IPS-20b (cell line): ENCODE measurements around the gene ADARB1.

Experiments
- H3K27ac ChIP-seq: one replicate; pipeline ENCODE4 v1.5.1; 2013; ENCODE audit warnings: low read length
- H3K27me3 ChIP-seq: 2 replicates; pipeline ENCODE4 v1.6.1; 2013; ENCODE audit warnings: mild to moderate bottlenecking, low read length, inconsistent platforms; ENCODE audit not compliant: insufficient read depth
- H3K36me3 ChIP-seq: 2 replicates; pipeline ENCODE4 v1.6.1; 2013; ENCODE audit warnings: low read depth, mild to moderate bottlenecking, inconsistent platforms, low read length, moderate library complexity; ENCODE audit not compliant: insufficient read depth
- H3K4me1 ChIP-seq: 2 replicates; pipeline ENCODE4 v1.6.1; 2013; ENCODE audit warnings: mild to moderate bottlenecking, control low read depth, inconsistent platforms, low read length, moderate library complexity; ENCODE audit not compliant: insufficient read depth
- H3K4me3 ChIP-seq: 2 replicates; pipeline ENCODE4 v1.5.1; 2013; ENCODE audit warnings: mild to moderate bottlenecking, low read length, inconsistent platforms
- H3K9ac ChIP-seq: 2 replicates; pipeline ENCODE4 v1.6.1; 2013; ENCODE audit warnings: low read depth, mild to moderate bottlenecking, inconsistent platforms, low read length, moderate library complexity
- H3K9me3 ChIP-seq: 2 replicates; pipeline ENCODE4 v1.6.1; 2013; ENCODE audit warnings: mild to moderate bottlenecking, low read depth, low read length, inconsistent platforms; ENCODE audit not compliant: insufficient read depth

ADARB1 gene

DNA sequence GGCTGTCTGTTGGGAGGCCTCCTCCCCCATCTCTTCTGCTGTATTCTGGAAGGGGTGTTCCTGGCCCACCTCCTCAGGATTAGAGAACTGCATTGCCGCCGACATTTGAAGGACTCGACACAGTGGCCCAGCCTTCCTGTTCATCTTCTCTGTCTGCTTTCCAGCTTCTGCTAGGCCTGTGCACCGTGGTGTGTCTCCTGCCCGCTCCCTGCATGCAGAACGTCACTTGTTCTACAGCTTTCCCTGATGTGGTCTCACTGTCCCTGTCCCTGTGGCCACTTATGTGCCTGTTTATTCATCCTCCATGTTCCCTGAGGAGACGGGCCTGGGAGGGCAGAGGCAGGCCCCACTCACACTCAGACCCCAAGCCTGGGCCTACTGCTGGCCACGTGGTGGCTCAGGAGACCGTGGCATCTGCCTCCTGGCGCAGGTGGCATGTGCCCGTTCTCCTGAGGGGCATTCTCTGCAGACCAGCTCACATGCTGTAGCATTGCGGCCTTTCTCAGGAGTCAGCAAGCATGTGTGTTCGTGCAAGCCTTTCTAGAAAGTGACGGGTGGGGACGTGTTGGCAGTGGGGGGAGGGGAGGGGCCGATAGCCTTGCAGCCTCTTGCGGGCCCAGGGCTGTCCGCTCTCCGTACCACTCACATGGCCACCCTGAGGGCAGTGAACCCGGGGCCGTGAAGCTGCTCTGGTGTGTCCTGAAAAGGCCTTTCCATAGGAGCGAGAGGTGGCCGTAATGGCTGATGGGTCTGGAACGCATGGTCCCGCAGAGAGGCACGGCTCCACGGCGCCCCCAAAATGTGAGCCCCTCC lies 177.5 kb downstream of the ADARB1 start:
- Histone ChIP-seq H3K9me3 (peaks cover 4% of the 10 kb centered on the region; the same call in 1 of the 2 replicates), H3K4me1 (peaks cover 15% of the 10 kb centered on the region; the same call in 1 of the 2 replicates), H3K36me3 (no peaks in the 10 kb centered on the region), H3K9ac (no peak overlapping the region), H3K27ac (no peak overlapping the region), H3K4me3 (no peak overlapping the region), H3K27me3 (no peaks in the 10 kb centered on the region)

- H3K27ac ChIP-seq, result no peak overlapping the region
- peaks cover 4% of the 10 kb centered on the region; the same call in 1 of the 2 replicates for H3K9me3 ChIP-seq
- H3K4me1 ChIP-seq, result peaks cover 15% of the 10 kb centered on the region; the same call in 1 of the 2 replicates
- H3K4me3 ChIP-seq, result no peak overlapping the region
- H3K27me3 ChIP-seq, result no peaks in the 10 kb centered on the region
- no peak overlapping the region for H3K9ac ChIP-seq
- no peaks in the 10 kb centered on the region for H3K36me3 ChIP-seq
These were observed 178.1 kb downstream of the ADARB1 start for GRCh38 chr21:45252448-45252925.

- Histone ChIP-seq H3K27me3 (no peaks in the 10 kb centered on the region), H3K27ac (no peak overlapping the region), H3K9ac (no peak overlapping the region), H3K36me3 (no peaks in the 10 kb centered on the region), H3K4me1 (peaks cover 9% of the 10 kb centered on the region; the same call in 1 of the 2 replicates), H3K9me3 (peaks cover 4% of the 10 kb centered on the region; the same call in 1 of the 2 replicates), H3K4me3 (no peak overlapping the region)
These were observed 178.8 kb downstream of the ADARB1 start for GRCh38 chr21:45253180-45253579.

DNA sequence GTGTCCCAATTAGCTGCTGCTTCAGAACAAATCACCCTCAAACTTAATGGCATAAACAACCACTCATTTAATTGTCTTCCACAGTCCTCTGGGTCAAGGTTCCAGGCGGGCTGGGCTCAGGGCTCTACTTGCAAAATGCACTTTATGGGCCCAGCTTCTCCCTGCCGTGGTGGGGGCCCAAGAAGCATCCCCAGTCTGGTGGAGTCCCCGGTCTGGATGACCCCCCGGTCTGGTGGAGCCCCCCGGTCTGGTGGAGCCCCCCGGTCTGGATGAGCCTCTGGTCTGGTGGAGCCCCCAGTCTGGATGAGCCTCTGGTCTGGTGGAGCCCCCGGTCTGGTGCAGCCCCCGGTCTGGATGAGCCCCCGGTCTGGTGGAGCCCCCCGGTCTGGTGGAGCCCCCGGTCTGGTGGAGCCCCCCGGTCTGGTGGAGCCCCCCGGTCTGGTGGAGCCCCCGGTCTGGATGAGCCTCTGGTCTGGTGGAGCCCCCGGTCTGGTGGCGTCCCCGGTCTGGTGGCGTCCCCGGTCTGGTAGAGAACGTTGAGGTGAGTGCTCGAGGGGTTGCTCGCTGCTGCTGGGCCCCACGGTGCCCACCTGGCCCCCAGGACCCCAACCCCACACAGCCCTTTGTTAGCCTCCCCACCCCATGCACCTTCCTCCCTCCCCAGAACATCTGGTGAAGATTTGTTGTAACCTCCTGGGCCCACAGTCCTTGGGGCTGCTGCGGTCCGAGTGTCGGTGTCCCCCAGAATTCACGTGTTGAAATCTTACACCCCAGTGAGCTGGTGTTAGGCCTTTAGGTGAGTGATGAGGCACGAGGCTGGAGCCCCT lies 179.5 kb downstream of the ADARB1 start:
- H3K27me3 ChIP-seq, result no peaks in the 10 kb centered on the region
- H3K4me1 ChIP-seq, result peaks cover 5% of the 10 kb centered on the region; the same call in 1 of the 2 replicates
- H3K27ac ChIP-seq, result no peak overlapping the region
- H3K9ac ChIP-seq, result no peak overlapping the region
- no peaks in the 10 kb centered on the region for H3K36me3 ChIP-seq
- H3K9me3 ChIP-seq, result peaks cover 4% of the 10 kb centered on the region; the same call in 1 of the 2 replicates
- H3K4me3 ChIP-seq, result no peak overlapping the region

DNA sequence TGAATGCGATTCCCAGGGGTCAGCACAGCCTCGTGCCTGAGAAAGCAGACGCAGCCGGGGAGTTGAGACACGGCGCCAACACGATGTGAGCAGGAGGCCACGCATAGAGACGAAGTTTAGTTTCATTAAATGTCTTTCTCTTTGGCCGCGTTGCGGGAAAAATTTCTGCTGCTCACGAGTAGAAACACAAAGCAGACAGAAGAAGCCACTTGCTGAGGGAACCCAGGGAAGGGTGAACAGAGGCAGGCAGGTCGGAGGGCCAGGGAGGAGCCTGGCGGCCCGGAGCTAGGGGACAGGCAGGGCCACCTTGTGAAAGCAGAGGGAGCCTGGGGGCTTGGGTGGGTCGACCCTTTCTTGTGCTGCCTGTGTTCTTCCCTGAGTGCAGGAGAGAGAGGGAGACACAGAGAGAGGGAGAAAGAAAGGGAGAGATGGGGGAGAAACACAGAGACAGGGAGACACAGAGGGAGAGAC lies 180.1 kb downstream of the ADARB1 start:
- no peak overlapping the region for H3K27ac ChIP-seq
- H3K36me3 ChIP-seq, result no peaks in the 10 kb centered on the region
- H3K4me3 ChIP-seq, result no peak overlapping the region
- no peaks in the 10 kb centered on the region for H3K27me3 ChIP-seq
- peaks cover 4% of the 10 kb centered on the region; the same call in 1 of the 2 replicates for H3K9me3 ChIP-seq
- no peak overlapping the region for H3K9ac ChIP-seq
- no peaks in the 10 kb centered on the region for H3K4me1 ChIP-seq

- Histone ChIP-seq H3K4me3 (no peak overlapping the region), H3K27me3 (no peaks in the 10 kb centered on the region), H3K36me3 (no peaks in the 10 kb centered on the region), H3K9ac (no peak overlapping the region), H3K4me1 (no peaks in the 10 kb centered on the region), H3K27ac (no peak overlapping the region), H3K9me3 (peaks cover 4% of the 10 kb centered on the region; the same call in 1 of the 2 replicates)
These were observed 181.1 kb downstream of the ADARB1 start for GRCh38 chr21:45255381-45256020.

GRCh38 chr21:45256021-45256911 lies 181.9 kb downstream of the ADARB1 start:
- H3K9ac ChIP-seq, result no peak overlapping the region
- H3K9me3 ChIP-seq, result no peaks in the 10 kb centered on the region
- no peak overlapping the region for H3K4me3 ChIP-seq
- H3K36me3 ChIP-seq, result no peaks in the 10 kb centered on the region
- H3K27ac ChIP-seq, result no peak overlapping the region
- no peaks in the 10 kb centered on the region for H3K27me3 ChIP-seq
- no peaks in the 10 kb centered on the region for H3K4me1 ChIP-seq

GRCh38 chr21:45256912-45257672 lies 182.7 kb downstream of the ADARB1 start:
- no peaks in the 10 kb centered on the region for H3K9me3 ChIP-seq
- no peak overlapping the region for H3K9ac ChIP-seq
- no peaks in the 10 kb centered on the region for H3K27me3 ChIP-seq
- no peak overlapping the region for H3K4me3 ChIP-seq
- H3K27ac ChIP-seq, result no peak overlapping the region
- peaks cover 4% of the 10 kb centered on the region; the same call in 1 of the 2 replicates for H3K36me3 ChIP-seq
- no peaks in the 10 kb centered on the region for H3K4me1 ChIP-seq

GRCh38 chr21:45257673-45258341 lies 183.4 kb downstream of the ADARB1 start:
- Histone ChIP-seq H3K9ac (no peak overlapping the region), H3K4me1 (no peaks in the 10 kb centered on the region), H3K4me3 (no peak overlapping the region), H3K9me3 (no peaks in the 10 kb centered on the region), H3K36me3 (peaks cover 5% of the 10 kb centered on the region; the same call in 1 of the 2 replicates), H3K27ac (no peak overlapping the region), H3K27me3 (no peaks in the 10 kb centered on the region)

DNA sequence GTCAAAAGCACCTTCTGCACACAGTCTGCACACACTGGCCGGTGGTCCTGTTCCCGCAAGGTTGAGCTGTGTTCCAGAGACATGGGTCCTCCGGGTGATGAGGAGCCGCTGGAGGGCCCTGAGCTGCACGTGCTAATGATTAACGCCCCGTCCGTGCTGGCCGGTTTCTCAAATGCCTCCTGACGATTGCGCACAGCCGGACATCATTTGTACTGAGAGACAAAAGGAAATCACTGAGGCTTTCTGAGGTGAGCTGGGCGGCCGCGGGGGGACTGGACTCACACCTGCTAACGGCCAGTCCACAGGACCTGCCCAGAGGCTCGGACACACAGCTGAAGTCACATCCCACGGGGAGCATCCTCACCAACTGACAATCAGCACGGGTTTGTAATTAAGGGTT lies 184.1 kb downstream of the ADARB1 start:
- Histone ChIP-seq H3K9ac (no peak overlapping the region), H3K36me3 (peaks cover 11% of the 10 kb centered on the region), H3K27ac (no peak overlapping the region), H3K27me3 (no peaks in the 10 kb centered on the region), H3K4me3 (no peak overlapping the region), H3K4me1 (no peaks in the 10 kb centered on the region), H3K9me3 (no peaks in the 10 kb centered on the region)
